Lower leg skin (tissue), 3 donors: Measurements from ENCODE around the gene CTSE.

Experiments
- CTCF ChIP-seq, 3 donors: fragments of 450-650 bp; IDR thresholded peaks; one replicate each; pipeline ENCODE4 v1.5.1; 2016; ENCODE audit warnings: antibody characterized with exemption in 3 of 3, mild to moderate bottlenecking in 3 of 3, moderate library complexity in 2 of 3
- POLR2A ChIP-seq, 2 donors: fragments of 450-650 bp; IDR thresholded peaks; one replicate each; pipeline ENCODE4 v1.6.1; 2016 to 2017; ENCODE audit warnings: antibody characterized with exemption in 2 of 2, mild to moderate bottlenecking in 1 of 2, moderate library complexity in 1 of 2

DNA sequence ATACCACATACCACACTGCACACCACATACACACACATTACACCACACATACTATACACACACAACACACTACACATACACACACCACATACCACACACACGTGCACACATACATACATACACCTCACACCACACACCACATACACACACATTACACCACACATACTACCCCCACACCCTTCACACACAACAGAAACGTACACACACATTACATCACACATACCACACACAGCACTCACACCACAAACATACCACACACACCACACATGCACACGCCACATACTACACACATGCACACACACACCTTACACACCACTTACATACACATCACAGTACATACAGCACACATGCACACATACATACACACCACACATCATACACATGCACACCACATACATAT is 49.0 kb downstream of the CTSE start:
- TF ChIP-seq CTCF (IDR thresholded peaks at IDR 0.05) (peak in 1 of 3 donors; percentile 5), POLR2A (IDR thresholded peaks at IDR 0.05) (no peak)
